B cell (primary cell): ENCODE results near the gene SLC26A8. TPM values are rescaled to one million over a fixed set of nuclear protein-coding genes. Genes with fewer than 3 reads are reported as not detected.

Experiments used
- ATAC-seq: fragments of 200-7000 bp; cut with Tn5 transposase; one replicate; pipeline ENCODE4 v1.10.0; 2021; ENCODE audit warnings: low read depth, mild to moderate bottlenecking, moderate number of reproducible peaks, moderate library complexity
- CTCF ChIA-PET: fragments of 350-600 bp; sonication (Branson Sonifier 250); formaldehyde crosslinking; loops from one replicate; lab custom pipeline; 2021; ENCODE audit warnings: antibody characterized with exemption, inconsistent platforms; lab: Charles Lee
- POLR2A ChIA-PET: fragments of 350-600 bp; sonication (Branson Sonifier 250); formaldehyde crosslinking; loops from one replicate; lab custom pipeline; 2021; ENCODE audit warnings: antibody characterized with exemption; lab: Charles Lee
- DNase-seq: peaks from one replicate; pipeline ENCODE4 v3.0.0; 2013
- H2AFZ ChIP-seq: 2 replicates; pipeline ENCODE4 v1.6.1; 2012; ENCODE audit warnings: mild to moderate bottlenecking, low read depth, low read length; ENCODE audit not compliant: insufficient read depth, poor library complexity, severe bottlenecking
- H3K27ac ChIP-seq, 2 donors: 1 replicate in 1 of 2; 2 replicates in 1 of 2; pipeline ENCODE4 v1.5.1; 2012 to 2013; ENCODE audit warnings: low read length in 2 of 2, mild to moderate bottlenecking in 2 of 2, moderate library complexity in 1 of 2
- H3K27me3 ChIP-seq, 4 experiments: fragments of 200-600 bp in 1 of 4; sonication (generic) in 1 of 4; replicated peaks in 1 of 4; 1 replicate in 2 of 4; 2 replicates in 2 of 4; pipeline versions ENCODE4 v1.6.1 to v1.7.0; 2013 to 2016; ENCODE audit warnings: low read length in 3 of 4, mild to moderate bottlenecking in 2 of 4, mixed read lengths in 1 of 4, moderate library complexity in 1 of 4; ENCODE audit not compliant: insufficient read depth in 4 of 4, control insufficient read depth in 3 of 4; ENCODE audit errors: control extremely low read depth in 1 of 4
- H3K36me3 ChIP-seq, 2 experiments: replicated peaks in 1 of 2; 1 replicate in 1 of 2; 2 replicates in 1 of 2; pipeline versions ENCODE4 v1.6.1 to v1.7.1; 2013; ENCODE audit warnings: low read length in 1 of 2; ENCODE audit not compliant: insufficient read depth in 2 of 2, control insufficient read depth in 1 of 2; ENCODE audit errors: control extremely low read depth in 1 of 2, extremely low read depth in 1 of 2
- H3K4me1 ChIP-seq, 2 donors: fragments of 200-600 bp in 1 of 2; sonication (generic) in 1 of 2; 1 replicate in 1 of 2; 2 replicates in 1 of 2; pipeline versions ENCODE4 v1.5.1 to v1.6.1; 2013 to 2017; ENCODE audit warnings: low read length in 2 of 2; ENCODE audit not compliant: control insufficient read depth in 2 of 2, insufficient read depth in 2 of 2
- H3K4me2 ChIP-seq: replicated peaks from 2 replicates; pipeline ENCODE3; 2012; ENCODE audit warnings: mild to moderate bottlenecking, low read depth, low read length; ENCODE audit not compliant: poor library complexity, severe bottlenecking
- H3K4me3 ChIP-seq, 5 experiments: fragments of 200-600 bp in 1 of 5; sonication (generic) in 1 of 5; 1 replicate in 3 of 5; 2 replicates in 2 of 5; pipeline versions ENCODE4 v1.5.1 to v1.7.0; 2011 to 2016; ENCODE audit warnings: low read length in 4 of 5, mild to moderate bottlenecking in 4 of 5, low read depth in 2 of 5, control low read depth in 1 of 5, moderate library complexity in 1 of 5; ENCODE audit not compliant: insufficient read depth in 1 of 5; ENCODE audit errors: control extremely low read depth in 1 of 5, extremely low read depth in 1 of 5
- H3K79me2 ChIP-seq: fragments of 200-600 bp; sonication (generic); one replicate; pipeline ENCODE4 v1.6.0; 2016; ENCODE audit warnings: low read length; ENCODE audit not compliant: control insufficient read depth, insufficient read depth
- H3K9ac ChIP-seq: fragments of 200-600 bp; sonication (generic); 2 replicates; pipeline ENCODE4 v1.6.1; 2017; ENCODE audit warnings: mild to moderate bottlenecking, low read length, moderate library complexity
- H3K9me3 ChIP-seq, 3 donors: one replicate each; pipeline versions ENCODE4 v1.6.1 to v1.7.1; 2013; ENCODE audit warnings: low read length in 2 of 3; ENCODE audit not compliant: control insufficient read depth in 2 of 3, insufficient read depth in 1 of 3; ENCODE audit errors: control extremely low read depth in 1 of 3
- H4K20me1 ChIP-seq: 2 replicates; pipeline ENCODE4 v1.6.0; 2012; ENCODE audit warnings: mild to moderate bottlenecking, low read length; ENCODE audit not compliant: insufficient read depth, control insufficient read depth, poor library complexity, severe bottlenecking
- H3K27ac Mint-ChIP-seq: one replicate; pipeline ENCODE4 v1.8.0; 2021; ENCODE audit warnings: mixed read lengths
- H3K27me3 Mint-ChIP-seq: one replicate; pipeline ENCODE4 v1.8.0; 2021; ENCODE audit warnings: mixed read lengths
- H3K4me1 Mint-ChIP-seq: one replicate; pipeline ENCODE4 v1.8.0; 2021; ENCODE audit warnings: mixed read lengths
- H3K4me3 Mint-ChIP-seq: one replicate; pipeline ENCODE4 v1.8.0; 2021; ENCODE audit warnings: mixed read lengths
- H3K9me3 Mint-ChIP-seq: one replicate; pipeline ENCODE4 v1.8.0; 2022; ENCODE audit warnings: mixed read lengths; ENCODE audit not compliant: insufficient read depth
- CTCF ChIP-seq: fragments of 200-600 bp; IDR thresholded peaks from one replicate; pipeline ENCODE4 v1.8.0; 2022; ENCODE audit warnings: antibody characterized with exemption, mild to moderate bottlenecking
- EZH2 ChIP-seq: IDR thresholded peaks from 2 replicates; pipeline ENCODE4 v1.6.1; 2012; ENCODE audit warnings: borderline replicate concordance, low read depth, mild to moderate bottlenecking, moderate library complexity, low read length; ENCODE audit not compliant: insufficient read depth, poor library complexity, severe bottlenecking
- WGBS: methylation state at CpG from one replicate; pipeline ENCODE4 v1.1.5; 2013; ENCODE audit warnings: missing lambda C conversion rate; ENCODE audit not compliant: insufficient coverage; 5-methylcytosine and 5-hydroxymethylcytosine counted together
- intact Hi-C: fragments of 100-400 bp; cut with micrococcal nuclease; formaldehyde crosslinking; loops from one replicate; pipeline ENCODE4 v1.10.0; 2022
- polyA plus RNA-seq: library from polyadenylated mRNA; depleted of rRNA; stranded (reverse); fragments of >200 nt; gene quantifications from 2 replicates; pipeline ENCODE4 v1.2.3, GENCODE V29; 2012
- total RNA-seq, 2 donors: library from RNA; stranded (reverse); fragments of 120-200 nt in 1 of 2; gene quantifications; 1 replicate in 1 of 2; 2 replicates in 1 of 2; pipeline versions ENCODE4 v1.2.3 to v1.2.4, GENCODE V29; 2013 to 2022

The SLC26A8 gene
- total and polyA plus RNA-seq, 2 donors (not counting 1 experiment from before 2014, with no cell fraction given): 0.01 TPM; not detected in 1

GRCh38 chr6:35955521-35955920 lies 68.9 kb downstream of the SLC26A8 start:
- Histone ChIP-seq H4K20me1 (no peaks in the 10 kb centered on the region), H3K27me3 (peaks cover 0 to 11% (median under 1%) of the 10 kb centered on the region in 4 experiments), H3K36me3 (no peaks in the 10 kb centered on the region), H3K4me1 (no peaks in the 10 kb centered on the region), H3K9me3 (no peaks in the 10 kb centered on the region), H3K79me2 (no peaks in the 10 kb centered on the region), H3K27ac (no peak overlapping the region), H3K4me2 (no peak overlapping the region), H3K4me3 (no peak overlapping the region), H3K9ac (no peak overlapping the region), H2AFZ (no peak overlapping the region)
- DNase-seq (no peak), ATAC-seq (no peak)
- intact Hi-C loops: no loop called here
- peaks cover 19% of the 10 kb centered on the region for H3K27me3 Mint-ChIP-seq
- no peak for TF ChIP-seq EZH2
- TF ChIP-seq CTCF: no peak
- 95% methylated on average over 5 of the region's 5 CpGs for WGBS
- no peak overlapping the region for H3K27ac Mint-ChIP-seq
- CTCF ChIA-PET: no interaction called here
- no peak overlapping the region for H3K4me3 Mint-ChIP-seq
- no peaks in the 10 kb centered on the region for H3K4me1 Mint-ChIP-seq
- H3K9me3 Mint-ChIP-seq: no peaks in the 10 kb centered on the region
- POLR2A ChIA-PET: no interaction called here

GRCh38 chr6:35955071-35955470 lies 69.4 kb downstream of the SLC26A8 start:
- Mint-ChIP-seq H3K9me3 (no peaks in the 10 kb centered on the region), H3K4me3 (no peak overlapping the region), H3K4me1 (no peaks in the 10 kb centered on the region), H3K27me3 (peaks cover 17% of the 10 kb centered on the region), H3K27ac (no peak overlapping the region)
- no peaks in the 10 kb centered on the region for H3K9me3 ChIP-seq
- H3K4me2 ChIP-seq: no peak overlapping the region
- peaks cover 0 to 11% (median 0%) of the 10 kb centered on the region in 4 experiments for H3K27me3 ChIP-seq
- H3K4me1 ChIP-seq: no peaks in the 10 kb centered on the region
- no peaks in the 10 kb centered on the region for H3K79me2 ChIP-seq
- no peak overlapping the region for H3K9ac ChIP-seq
- no peak overlapping the region for H3K27ac ChIP-seq
- ChIA-PET CTCF (no interaction called here), POLR2A (no interaction called here)
- no peak for TF ChIP-seq CTCF
- TF ChIP-seq EZH2: no peak
- H3K36me3 ChIP-seq: no peaks in the 10 kb centered on the region
- DNase-seq: no peak
- 90% methylated on average over 3 of the region's 8 CpGs for WGBS
- intact Hi-C loops: no loop called here
- H2AFZ ChIP-seq: no peak overlapping the region
- no peak overlapping the region for H3K4me3 ChIP-seq
- no peaks in the 10 kb centered on the region for H4K20me1 ChIP-seq
- ATAC-seq: no peak
